LNCaP clone FGC (cell line): ENCODE data around the gene PRKN.

Experiments
- DNase-seq: peaks from one replicate; pipeline ENCODE4 v3.0.0-alpha.2; 2011; ENCODE audit warnings: low read depth
- H3K4me3 ChIP-seq: 2 replicates; pipeline ENCODE4 v1.5.1; 2011; ENCODE audit warnings: mild to moderate bottlenecking, low read depth, low read length, control low read depth
- CTCF ChIP-seq: IDR thresholded peaks from 2 replicates; pipeline ENCODE4 v1.5.1; 2012; ENCODE audit warnings: mild to moderate bottlenecking; ENCODE audit not compliant: control insufficient read depth, insufficient read depth; ENCODE audit errors: extremely low read depth

PRKN gene

DNA sequence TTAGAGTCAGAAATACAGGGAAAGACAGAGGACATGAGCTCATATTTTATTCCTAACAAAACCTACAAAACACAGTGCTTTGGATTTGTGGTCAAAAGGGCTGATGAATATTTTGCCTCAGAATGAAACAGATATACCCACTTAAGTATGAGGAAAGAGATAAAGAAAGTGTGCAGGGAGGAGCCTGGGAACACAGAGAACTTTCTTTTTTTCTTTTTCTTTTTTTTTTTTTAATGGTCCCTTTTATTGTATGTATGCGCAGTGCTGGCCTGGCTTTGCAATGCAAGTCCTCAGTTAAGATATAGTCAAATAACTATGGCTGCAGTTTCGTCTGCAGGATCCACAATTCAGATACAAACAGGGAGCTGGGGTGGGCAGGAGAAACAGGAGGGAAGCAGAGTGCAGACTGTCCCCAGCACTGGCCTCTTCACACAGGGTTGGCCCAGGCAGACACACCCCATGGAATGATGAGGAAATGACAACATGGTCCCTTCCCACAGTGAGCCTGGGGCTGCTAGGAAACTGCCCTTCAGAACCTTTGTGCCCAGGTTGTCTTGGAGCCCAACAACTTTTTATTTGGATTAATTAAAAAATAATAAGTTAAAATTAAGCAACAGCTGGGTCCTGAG lies 823.9 kb downstream of the PRKN start:
- H3K4me3 ChIP-seq: no peak overlapping the region
- DNase-seq: no peak
- TF ChIP-seq CTCF: no peak

- no peak for DNase-seq
- TF ChIP-seq CTCF: no peak
- H3K4me3 ChIP-seq: no peak overlapping the region
Observed at GRCh38 chr6:161901740-161902426, 825.7 kb downstream of the PRKN start.

GRCh38 chr6:161894436-161894835 lies 833.1 kb downstream of the PRKN start:
- no peak overlapping the region for H3K4me3 ChIP-seq
- DNase-seq: no peak
- TF ChIP-seq CTCF: no peak

DNA sequence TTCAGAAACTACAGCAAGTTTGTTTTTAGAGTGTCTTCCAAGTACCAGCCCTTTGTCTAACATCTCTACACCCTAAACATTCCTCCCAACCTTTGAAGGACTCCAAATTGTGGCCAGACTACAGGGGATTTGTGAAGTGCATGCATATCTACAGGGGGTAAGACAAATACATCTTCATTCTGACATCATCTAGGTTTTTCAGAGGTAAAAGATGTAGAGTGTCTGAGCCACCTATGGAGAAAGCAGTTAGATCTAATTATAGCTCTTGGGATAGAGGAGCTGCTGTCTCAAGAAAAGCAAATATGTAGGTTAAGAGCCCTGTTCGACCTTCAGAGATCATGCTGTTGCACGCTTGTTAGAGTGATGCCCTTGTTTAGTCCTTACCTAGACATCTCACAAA lies 836.0 kb downstream of the PRKN start:
- no peak overlapping the region for H3K4me3 ChIP-seq
- no peak for DNase-seq
- TF ChIP-seq CTCF: no peak

DNA sequence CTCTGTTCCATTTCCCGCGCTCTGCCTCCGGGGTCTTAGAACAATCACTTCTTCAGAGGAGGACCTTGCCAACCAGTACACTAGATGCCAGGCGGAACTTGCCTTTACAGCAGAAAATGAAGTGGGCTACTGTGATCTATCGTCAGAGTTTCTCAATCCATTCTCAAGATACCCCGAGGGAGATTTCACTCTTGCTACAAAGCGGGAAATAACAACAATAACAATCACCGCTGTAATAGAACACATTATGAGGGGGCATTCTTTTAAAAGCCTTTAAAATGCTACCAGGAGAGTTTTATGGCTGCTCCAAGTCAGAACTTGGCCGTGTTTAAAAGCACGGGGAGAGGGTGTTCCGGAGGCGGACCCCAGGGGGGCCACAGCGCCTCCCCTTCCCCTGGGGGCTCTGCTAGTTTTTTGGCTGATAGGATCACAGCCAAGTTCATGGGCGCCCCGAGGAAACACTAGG lies 836.7 kb downstream of the PRKN start:
- DNase-seq: no peak
- H3K4me3 ChIP-seq: no peak overlapping the region
- no peak for TF ChIP-seq CTCF

DNA sequence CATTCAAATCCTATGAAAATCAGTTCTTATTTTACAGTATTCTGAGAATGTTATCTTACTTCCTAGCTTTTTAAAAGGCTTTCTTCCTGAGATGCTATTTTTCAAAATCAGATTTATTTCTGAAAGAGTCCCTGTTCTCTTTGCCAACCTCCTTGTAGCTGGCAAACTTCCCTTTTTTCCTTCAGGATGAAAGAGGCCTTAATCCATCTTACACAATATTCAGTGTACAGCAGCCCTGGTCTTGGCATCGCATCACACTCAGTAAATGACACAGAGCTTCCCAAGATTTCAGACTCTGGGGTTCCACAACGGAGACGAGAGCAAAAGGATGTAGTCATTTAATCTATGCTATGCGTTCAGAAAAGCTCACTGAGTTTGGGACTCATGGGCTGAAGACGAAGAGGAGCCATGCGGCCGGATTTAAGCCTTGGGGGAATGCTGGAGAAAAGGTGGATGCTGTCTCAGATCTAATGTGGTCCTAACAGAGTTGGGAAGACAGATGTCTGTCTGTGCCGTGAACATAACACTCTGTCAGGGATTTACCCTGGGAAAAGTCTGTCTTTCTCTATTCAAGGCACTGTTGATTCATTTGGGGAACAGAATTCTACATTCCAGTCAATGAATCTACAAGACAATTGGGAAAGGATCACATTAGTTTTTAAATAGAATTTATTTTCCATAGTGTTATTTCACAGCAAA lies 837.3 kb downstream of the PRKN start:
- DNase-seq: no peak
- no peak overlapping the region for H3K4me3 ChIP-seq
- TF ChIP-seq CTCF: no peak
